ENCODE measurements around the gene PPIAL4G. TPM values are rescaled to one million over a fixed set of nuclear protein-coding genes. Genes with fewer than 3 reads are reported as not detected.
"Not testable (repeated sequence)": the region's sequence is repeated elsewhere in the genome, so short reads cannot be mapped to it uniquely, and the experiment has no call there.

PPIAL4G gene
- total RNA-seq, 2 experiments from 2014 or later: 0.60 to 0.66 TPM

- H3K4me1 Mint-ChIP-seq (ENCODE audit: low read depth); H3K36me3 Mint-ChIP-seq (ENCODE audit: low read depth); CTCF ChIA-PET; DNase-seq; H3K27me3 Mint-ChIP-seq (ENCODE audit: low read depth); ATAC-seq; H3K9me3 Mint-ChIP-seq (ENCODE audit: insufficient read depth): not testable (repeated sequence)
- POLR2A ChIA-PET: interaction anchor here (0.7 to 1.2 kb wide), 2 partner anchors 63 to 71 kb away, joined by 3 read pairs; no protein-coding TSS in a partner anchor
- Mint-ChIP-seq H3K27ac (peak overlapping the region; percentile 77), H3K4me3 (peak overlapping the region; percentile 73)
Observed at GRCh38 chr1:148459694-148460093, 23.4 kb downstream of the PPIAL4G start.

- H3K9me3 Mint-ChIP-seq (ENCODE audit: insufficient read depth); CTCF ChIA-PET; ATAC-seq; H3K27me3 Mint-ChIP-seq (ENCODE audit: low read depth); H3K36me3 Mint-ChIP-seq (ENCODE audit: low read depth); H3K4me1 Mint-ChIP-seq (ENCODE audit: low read depth): not testable (repeated sequence)
- peak overlapping the region; percentile 73 for H3K4me3 Mint-ChIP-seq
- POLR2A ChIA-PET: interaction anchor here (0.7 to 1.2 kb wide), 2 partner anchors 64 to 71 kb away, joined by 3 read pairs; no protein-coding TSS in a partner anchor
- peak overlapping the region; percentile 80 for H3K27ac Mint-ChIP-seq
- DNase-seq: peak; percentile 56
Observed at GRCh38 chr1:148458901-148459581, 24.1 kb downstream of the PPIAL4G start.

DNA sequence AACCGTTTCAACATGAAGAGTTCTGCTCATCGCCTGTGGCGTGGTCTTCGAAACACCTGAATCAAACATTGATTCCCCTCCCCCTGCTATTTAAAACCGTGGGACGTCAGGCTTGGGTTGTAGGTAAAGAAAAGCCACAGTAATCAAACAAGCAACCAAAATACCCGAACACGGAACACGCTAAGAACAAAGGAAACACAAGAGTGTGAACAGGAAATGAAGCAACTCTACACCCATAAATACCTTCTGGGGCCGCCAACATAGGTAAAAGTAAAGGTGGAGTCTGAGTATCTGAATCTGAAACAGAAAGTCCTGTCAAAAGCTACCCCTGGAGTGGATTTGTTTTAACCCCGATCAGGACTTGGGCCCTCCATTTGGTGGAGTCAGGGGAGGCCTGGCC is 24.7 kb downstream of the PPIAL4G start:
- ATAC-seq; H3K9me3 Mint-ChIP-seq (ENCODE audit: insufficient read depth); H3K4me1 Mint-ChIP-seq (ENCODE audit: low read depth); CTCF ChIA-PET; H3K27me3 Mint-ChIP-seq (ENCODE audit: low read depth); H3K36me3 Mint-ChIP-seq (ENCODE audit: low read depth): not testable (repeated sequence)
- POLR2A ChIA-PET: interaction anchor here (1.2 kb wide), 1 partner anchor 70 kb away, joined by 3 read pairs; no protein-coding TSS in a partner anchor
- Mint-ChIP-seq H3K27ac (peak overlapping the region; percentile 95), H3K4me3 (peak overlapping the region; percentile 88)
- peak; percentile 69 for DNase-seq

DNA sequence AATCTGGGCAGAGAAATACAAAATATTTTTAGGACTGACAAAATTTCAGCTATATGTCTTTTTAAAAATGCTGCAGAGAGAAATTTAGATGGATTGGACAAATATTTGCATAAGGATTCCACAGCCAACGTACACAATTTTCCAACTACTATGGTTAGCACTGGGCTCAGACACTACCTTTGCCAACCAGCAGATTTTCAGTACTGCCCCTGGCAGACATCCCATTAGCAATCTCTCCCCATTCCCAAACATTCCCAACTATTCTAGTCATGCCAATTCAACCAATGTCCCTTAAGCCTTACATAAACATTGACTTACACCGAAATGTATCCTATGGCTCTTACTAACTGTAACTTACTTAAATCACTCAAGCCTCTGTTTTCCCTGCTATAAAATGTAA is 30.3 kb downstream of the PPIAL4G start:
- DNase-seq; H3K4me3 Mint-ChIP-seq; CTCF ChIA-PET; H3K9me3 Mint-ChIP-seq (ENCODE audit: insufficient read depth); H3K27ac Mint-ChIP-seq; H3K27me3 Mint-ChIP-seq (ENCODE audit: low read depth); POLR2A ChIA-PET; H3K36me3 Mint-ChIP-seq (ENCODE audit: low read depth); ATAC-seq; H3K4me1 Mint-ChIP-seq (ENCODE audit: low read depth): not testable (repeated sequence)

GRCh38 chr1:148439654-148440325 is 43.3 kb downstream of the PPIAL4G start:
- H3K27ac Mint-ChIP-seq; H3K4me3 Mint-ChIP-seq; ATAC-seq; DNase-seq; H3K27me3 Mint-ChIP-seq (ENCODE audit: low read depth); CTCF ChIA-PET; H3K4me1 Mint-ChIP-seq (ENCODE audit: low read depth); POLR2A ChIA-PET; H3K9me3 Mint-ChIP-seq (ENCODE audit: insufficient read depth): not testable (repeated sequence)
- H3K36me3 Mint-ChIP-seq (ENCODE audit: low read depth): peaks cover 37% of the 10 kb centered on the region

- Mint-ChIP-seq H3K36me3 (ENCODE audit: low read depth) (peaks cover 65% of the 10 kb centered on the region), H3K27me3 (ENCODE audit: low read depth) (no peaks in the 10 kb centered on the region), H3K27ac (no peak overlapping the region), H3K4me3 (no peak overlapping the region), H3K9me3 (ENCODE audit: insufficient read depth) (no peaks in the 10 kb centered on the region), H3K4me1 (ENCODE audit: low read depth) (peaks cover 10% of the 10 kb centered on the region)
- CTCF ChIA-PET: no interaction called here
- ATAC-seq (no peak), DNase-seq (no peak)
- POLR2A ChIA-PET: no interaction called here
Observed at GRCh38 chr1:148435406-148435805, 47.7 kb downstream of the PPIAL4G start.

- DNase-seq: no peak
- Mint-ChIP-seq H3K9me3 (ENCODE audit: insufficient read depth) (no peaks in the 10 kb centered on the region), H3K4me1 (ENCODE audit: low read depth) (peaks cover 7% of the 10 kb centered on the region), H3K27me3 (ENCODE audit: low read depth) (no peaks in the 10 kb centered on the region), H3K4me3 (no peak overlapping the region), H3K27ac (no peak overlapping the region), H3K36me3 (ENCODE audit: low read depth) (peaks cover 70% of the 10 kb centered on the region)
- ATAC-seq: no peak
- POLR2A ChIA-PET: no interaction called here
- CTCF ChIA-PET: no interaction called here
Observed at GRCh38 chr1:148434832-148435231, 48.3 kb downstream of the PPIAL4G start.

GRCh38 chr1:148432916-148433317 is 50.2 kb downstream of the PPIAL4G start:
- peaks cover 80% of the 10 kb centered on the region for H3K36me3 Mint-ChIP-seq (ENCODE audit: low read depth)
- H3K9me3 Mint-ChIP-seq (ENCODE audit: insufficient read depth); H3K4me3 Mint-ChIP-seq; CTCF ChIA-PET; H3K27ac Mint-ChIP-seq; ATAC-seq; H3K4me1 Mint-ChIP-seq (ENCODE audit: low read depth); DNase-seq; POLR2A ChIA-PET; H3K27me3 Mint-ChIP-seq (ENCODE audit: low read depth): not testable (repeated sequence)

Other genes starting within 250 kb of the PPIAL4G start
- gene NBPF14, start 112.7 kb upstream of the PPIAL4G start, total RNA-seq: 10 to 100 TPM; 13.9 to 14.3 TPM

Measured in activated CD8-positive, alpha-beta T cell treated with anti-CD3 and anti-CD28 coated beads, Interleukin-2, amount 10 ng/mL, durations not matched to agents 7 days and 5 days (primary cell).